ENCODE data around the gene DGCR2.
"Not testable (repeated sequence)": the region's sequence is repeated elsewhere in the genome, so short reads cannot be mapped to it uniquely, and the experiment has no call there.

Gene DGCR2

DNA sequence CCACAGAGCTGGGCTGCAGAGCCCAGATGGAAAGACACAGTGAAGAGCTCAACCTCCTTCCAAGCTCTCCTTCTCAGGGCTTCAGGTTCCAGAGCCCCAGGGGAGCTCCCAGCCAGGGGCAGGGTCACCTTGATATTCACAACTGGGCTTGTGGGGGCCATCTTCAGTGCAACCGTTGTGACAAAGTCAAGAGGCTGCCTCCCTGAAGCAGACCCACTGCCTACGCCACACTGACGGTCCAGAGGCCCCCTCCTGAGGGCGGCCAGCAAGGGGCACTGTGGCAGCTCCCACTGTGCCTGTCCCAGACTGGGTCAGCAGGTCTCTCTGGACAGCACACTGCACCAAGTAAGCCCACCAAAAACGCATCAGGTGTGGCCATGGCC is 84.1 kb downstream of the DGCR2 start:
- DNase-seq: no peak

DNA sequence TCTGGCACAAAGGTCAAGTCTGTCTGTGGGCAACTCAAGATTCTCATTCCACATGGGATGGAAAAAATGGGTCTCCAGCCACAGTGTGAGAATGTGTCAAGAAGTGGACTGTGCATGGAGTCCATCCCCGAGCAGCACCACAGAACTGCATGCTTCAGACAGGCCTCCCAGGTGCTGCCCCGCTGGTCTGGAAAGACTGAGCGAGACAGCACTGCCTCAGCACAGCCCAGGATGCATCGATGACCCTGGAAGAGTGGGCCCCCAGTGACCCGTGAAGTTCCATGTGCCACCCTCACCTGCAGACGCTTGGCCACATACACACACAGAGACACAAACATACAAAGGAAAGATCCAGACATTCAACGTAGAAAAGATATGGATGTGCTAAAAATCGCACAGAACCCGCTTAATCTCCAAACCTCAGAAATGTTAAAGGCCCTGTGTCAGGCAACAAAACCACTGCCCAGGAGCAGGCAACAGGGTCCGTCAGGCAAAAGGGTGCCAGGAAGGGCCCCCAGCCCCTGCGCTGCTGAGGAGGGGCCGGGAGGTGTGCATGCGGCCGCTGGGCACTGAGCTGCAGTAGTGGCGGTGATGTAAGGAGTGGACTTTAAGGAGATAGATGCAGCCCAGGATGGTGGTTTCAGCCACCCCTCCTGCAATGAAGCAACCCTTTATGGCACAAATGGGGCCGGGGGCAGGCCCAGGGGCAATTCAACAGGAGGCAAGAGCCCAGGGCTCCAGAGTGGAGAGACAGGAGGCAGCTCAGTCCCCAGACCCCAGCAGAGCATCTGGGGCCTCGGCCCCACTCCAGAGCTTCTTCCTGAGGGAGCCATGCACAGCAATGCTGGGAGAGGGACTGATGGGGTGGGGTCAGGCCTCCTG is 84.7 kb downstream of the DGCR2 start:
- no peak for DNase-seq

DNA sequence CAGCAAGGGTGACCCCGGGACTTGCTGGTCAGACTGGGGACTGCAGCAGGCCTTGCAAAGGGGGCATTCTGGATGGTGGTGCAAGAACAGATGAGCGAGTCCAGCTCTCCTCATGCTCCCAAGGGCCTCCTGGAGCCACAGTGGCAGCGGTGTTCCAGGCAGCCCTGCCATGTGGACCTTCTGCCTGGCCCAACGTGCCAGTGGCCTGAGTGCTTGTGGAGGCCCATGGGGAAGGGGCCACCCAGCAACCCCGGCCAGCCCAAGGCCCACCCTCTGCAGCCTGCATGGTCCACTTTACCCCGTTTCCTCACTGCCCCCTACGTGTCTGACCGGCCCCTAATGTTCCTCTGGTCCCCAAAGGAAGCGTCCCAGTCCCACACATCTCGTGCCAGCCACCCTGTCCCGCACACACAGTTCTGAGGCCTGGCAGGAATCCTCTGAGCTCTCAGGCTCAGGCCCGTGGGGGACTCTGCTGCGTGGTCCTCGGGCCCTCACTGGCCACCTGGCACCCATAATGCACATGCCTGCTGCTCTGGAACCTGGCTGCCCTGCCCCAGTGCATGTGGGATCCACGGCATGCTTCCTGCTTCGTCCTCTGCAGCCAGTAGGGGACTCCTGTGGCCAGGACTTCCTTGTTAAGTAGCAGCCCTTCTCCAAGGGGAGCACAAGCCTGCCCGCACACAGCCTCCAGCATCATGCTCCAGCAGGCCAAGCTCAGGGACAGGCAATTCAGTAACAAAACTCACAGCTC is 85.5 kb downstream of the DGCR2 start:
- no peak for DNase-seq

DNA sequence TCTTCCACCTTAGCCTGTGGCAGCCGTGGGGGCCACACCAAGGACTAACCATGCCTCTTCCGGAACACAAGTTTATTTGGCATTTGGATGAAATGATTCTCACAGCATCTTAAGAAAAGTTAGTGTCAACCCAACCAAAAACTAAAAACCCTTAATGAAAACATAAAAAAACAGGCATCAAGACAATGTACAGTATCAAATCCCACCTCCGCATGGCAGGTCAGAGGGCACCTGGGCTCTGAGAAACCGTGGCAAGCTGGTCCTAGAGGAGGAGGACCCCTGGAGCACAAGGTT is 86.0 kb downstream of the DGCR2 start:
- DNase-seq: no peak

DNA sequence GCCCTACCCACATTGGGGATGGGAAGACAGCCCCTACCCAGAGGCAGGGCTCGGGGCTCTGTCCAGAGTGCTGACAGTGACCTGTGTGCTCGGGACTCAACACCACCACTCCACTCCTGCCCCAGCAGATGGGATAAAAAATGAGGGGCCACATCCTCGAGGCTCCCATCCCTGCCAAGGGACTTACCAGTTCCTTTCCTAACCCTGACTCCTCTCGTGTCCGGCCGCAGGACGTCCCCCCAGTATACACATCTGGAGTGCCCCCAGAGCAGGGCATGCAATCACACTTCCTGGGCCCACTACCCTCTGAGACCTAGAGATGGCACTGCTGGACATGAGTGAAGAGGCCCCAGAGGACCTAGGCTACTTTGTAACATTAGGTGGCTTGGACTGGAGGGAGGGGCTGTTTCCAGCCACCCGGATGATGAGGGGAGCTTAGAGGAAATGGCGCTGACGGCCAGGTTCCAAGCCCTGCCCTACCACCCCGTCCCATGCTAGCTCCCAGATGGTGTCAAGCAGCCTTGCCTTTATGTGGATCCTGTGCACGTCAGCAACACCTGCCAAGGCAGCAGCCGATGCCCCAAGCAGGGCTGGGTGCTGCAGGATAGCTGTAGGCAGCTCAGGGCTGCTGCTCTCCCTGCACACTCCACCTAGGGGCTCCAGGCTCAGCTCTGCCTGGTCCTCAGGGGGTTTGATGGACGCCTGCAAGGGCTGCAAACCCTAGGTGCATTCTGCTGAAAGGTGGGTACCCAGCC is 86.6 kb downstream of the DGCR2 start:
- DNase-seq: no peak

DNA sequence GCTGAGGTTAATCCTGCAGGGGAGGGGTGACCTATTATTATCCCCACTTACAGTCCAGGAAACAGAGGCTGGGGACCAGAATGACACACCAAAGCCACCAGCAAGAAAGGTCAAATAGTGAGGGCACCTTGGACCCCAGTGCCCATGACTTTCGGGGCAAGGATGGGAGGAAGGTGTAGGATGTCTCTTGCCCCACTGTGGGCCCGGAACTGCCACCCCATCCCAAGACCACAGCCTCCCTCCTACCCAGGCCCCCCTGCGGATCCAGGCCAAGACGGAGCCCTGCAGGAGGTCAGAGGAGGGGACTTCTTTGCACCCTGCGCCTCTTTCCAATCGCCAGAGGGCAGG is 87.1 kb downstream of the DGCR2 start:
- DNase-seq: not testable (repeated sequence)

DNA sequence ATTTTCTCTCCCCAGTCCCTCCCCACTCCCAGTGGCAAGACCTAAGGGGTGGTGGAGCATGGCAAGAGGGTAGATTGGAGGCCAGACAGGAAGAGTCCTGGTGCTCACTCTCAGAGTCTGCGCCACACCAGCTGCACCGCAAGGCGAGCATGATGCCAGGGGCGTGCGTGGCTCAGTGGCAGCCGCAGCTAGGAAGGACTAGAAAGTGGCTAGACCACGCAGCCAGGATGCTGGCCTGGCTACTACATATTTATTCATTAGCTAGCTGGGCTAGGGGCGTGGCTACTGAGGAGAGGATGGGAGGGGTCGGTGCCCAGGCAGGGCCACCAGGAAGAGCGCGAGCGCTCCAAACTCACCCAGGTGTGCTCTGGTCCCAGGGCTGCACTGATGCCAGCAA is 87.5 kb downstream of the DGCR2 start:
- DNase-seq: not testable (repeated sequence)

DNA sequence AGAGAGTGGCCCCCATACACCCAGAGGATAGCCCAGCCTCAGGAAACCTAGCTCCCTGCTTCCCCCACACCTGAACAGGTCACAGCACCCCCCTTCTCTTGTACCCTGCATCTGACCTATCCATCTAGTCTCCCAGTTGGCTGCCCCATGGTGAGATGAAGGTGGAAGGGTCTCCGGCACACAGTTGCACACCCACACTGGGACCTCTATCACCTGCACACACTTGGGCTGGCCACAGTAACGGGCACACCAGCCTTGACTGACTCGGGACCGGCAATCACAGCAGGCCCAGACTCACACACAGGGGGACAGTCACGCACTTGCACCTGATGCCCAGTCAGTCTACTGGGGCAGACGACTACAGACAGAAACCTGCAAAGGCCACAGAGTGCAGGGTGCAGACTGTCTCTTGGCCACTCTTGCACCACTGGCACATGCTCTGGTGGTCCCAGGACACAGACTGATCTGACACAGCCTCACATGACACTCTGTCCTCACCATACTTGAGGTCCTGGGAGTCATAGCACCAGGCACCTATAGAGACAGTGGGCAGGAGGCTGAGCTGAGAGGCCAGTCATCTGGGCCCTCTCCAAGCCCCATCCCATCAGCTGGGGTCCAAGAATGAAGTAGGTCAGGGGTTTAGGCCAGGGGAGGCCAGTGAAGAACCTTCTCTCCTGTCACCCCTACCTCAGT is 88.0 kb downstream of the DGCR2 start:
- not testable (repeated sequence) for DNase-seq

DNA sequence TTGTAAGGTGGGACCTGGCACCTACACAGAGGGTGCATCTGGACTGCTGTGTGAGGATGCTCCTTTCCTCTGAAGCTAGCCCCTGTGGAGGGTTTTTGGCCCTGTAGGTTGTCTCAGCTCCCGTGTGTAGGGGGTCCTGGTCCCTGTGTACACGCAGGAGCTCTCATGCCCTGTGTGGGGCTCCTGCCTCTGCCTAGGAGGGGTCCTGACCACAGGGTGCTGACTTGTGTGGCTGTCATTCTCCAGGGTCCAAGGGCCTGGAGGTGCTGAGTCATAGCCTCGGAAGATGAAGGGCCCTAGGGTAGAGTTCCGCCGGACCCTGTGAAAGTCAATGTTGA is 88.7 kb downstream of the DGCR2 start:
- DNase-seq: not testable (repeated sequence)

DNA sequence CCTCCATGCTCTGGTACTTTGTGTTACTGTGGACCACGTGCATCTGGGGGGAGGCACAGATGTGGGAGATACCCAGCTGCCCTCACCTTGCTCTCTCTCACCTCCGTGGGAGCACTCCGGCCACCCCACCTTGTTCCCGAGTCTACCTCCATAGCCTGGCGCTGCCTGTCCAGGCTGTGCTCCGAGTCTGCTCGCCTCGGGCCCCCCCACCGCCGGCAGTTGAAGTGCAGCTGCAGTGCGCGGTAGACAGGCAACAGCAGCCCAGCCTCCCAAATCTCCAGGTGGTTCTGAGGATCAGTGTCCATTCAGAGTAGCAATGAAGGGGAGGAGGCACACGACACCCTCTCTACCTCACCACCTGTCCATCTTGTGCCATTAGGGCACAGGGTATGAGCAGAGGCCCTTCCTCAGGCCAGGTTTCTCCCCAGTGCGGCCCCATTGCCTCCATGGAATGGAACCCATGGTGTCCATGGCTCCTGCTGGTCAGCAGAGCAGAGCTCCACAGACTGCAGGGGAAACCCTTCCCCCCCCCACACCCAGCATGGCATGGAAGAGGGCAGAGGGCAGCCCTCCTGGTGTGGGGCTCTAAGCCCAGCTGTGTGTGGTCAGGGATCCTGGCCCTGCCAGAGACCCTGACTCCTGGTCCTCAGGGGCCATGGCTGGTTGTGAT is 89.2 kb downstream of the DGCR2 start:
- DNase-seq: not testable (repeated sequence)

DNA sequence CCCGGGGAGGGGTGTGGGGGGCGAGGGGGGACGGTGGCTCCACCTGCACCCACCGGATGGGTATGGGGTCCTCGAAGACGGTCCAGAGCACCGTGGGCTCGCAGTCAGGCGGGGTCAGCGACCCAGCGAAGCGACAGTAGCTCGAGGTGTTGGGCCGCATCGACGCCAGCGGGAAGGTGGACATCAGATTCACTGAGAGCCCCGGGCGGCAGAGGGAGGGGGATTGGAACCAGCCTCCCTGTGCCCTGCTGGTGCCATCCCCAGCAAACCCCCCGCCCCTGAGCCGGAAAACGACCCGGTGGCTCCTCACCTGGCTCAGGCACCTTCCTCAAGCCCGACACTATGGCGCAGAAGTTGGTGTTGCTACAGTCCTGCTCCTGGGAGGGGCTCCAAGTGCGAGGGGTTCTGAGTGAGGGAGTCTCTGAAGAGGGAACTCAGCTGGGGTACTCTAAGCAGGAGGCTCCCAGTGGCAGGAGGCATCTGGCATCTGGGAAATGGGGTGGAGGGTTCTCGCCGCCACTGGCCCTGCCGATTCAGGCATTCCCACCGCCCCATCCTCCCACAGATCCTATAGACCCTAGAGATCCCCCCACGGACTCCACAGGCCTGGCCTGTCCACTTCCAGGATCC is 89.9 kb downstream of the DGCR2 start:
- not testable (repeated sequence) for DNase-seq

DNA sequence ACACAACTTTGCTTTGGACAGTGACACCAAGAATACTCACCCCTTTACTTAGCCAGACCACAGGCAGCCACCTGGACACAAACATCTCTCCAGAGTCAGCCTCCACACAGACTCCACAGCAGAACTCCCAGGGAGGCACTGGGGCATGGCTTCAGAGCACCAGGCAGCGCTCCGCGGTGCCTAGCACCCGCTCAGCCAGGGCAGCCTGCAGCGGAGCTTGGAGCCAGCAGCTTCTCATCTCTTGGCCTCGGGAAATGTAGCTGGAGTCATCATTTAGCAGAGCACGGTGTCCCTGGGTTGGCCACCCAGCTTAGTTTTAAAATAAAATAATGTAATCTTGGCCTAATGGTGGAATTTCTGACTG is 91.3 kb downstream of the DGCR2 start:
- not testable (repeated sequence) for DNase-seq

DNA sequence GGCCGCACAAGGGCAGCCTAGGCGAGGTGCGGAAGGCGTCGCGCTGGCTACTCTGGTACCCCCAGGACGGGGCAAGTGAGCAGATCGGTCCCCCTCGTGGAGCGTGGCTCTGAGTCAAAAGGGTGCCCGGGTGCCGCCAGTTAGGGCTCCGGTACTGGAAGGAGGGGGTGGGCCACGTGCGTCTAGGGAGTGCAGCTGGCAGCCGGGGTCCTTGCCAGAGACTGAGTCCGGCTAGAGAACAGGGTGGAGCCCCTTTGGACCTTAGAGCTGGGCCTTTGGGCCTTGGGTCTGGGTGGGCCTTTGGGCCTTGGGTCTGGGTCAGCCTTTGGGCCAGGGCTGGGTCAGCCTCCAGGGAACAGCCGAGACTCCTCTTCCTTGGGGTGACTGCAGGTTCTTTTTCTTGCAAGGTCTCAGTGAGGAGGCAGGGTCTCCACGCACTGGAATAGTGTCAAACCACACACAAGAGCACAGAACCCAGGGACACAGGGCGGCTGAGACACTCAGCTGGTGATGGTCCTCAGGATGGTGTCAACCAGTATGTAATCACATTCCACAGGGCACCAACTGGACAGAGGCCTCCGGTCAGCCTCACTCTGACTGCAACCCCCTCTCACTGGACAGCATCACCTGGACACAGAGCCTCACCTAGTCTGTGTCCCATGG is 91.9 kb downstream of the DGCR2 start:
- not testable (repeated sequence) for DNase-seq

DNA sequence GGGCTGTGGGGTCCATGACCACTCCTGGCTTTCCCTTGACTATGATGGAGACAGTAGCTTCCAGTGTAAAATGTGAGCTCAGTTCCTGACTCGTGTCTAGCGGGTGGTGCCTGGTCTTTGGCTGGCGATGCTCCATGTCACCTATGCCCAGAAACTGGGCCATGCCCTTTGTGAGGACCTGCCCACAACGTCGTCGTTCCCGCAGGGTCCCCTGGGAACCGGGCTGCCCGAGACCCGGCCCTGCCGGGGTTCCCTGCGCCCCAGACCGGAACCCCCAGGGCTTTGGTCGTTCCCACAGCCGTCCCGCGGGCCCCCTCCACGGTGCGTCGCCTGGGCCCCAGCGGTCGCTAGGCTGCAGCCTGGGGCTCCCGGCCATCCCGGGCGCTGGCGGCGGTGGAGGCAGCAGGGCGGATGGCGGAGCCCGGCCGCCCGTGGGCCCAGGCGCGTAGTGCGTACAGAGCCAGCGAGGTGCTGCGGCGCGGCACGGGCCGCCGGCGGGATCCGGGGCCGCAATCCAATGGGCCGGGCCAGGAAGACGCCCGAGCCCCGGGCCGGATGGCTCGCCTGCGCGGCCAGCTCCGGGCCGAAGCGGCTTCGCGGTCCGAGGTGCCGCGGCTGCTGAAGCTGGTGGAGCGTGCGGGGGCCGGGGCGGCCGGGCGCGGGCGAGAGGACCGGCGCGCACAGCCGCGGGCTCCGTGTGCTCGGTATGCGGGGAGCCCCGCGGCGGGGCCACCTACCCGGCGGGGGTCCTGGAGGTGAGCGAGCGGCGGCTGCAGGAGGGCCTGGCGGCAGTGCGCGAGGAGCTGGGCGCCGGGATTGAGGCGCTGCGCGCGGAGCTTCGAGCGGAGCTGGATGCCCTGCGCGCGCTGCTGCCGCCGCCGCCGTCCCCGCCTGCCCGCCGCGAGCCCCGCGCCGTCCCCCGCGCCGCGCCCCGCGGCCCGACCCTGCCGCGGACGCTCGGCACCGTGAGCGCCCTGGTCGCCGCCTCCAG is 92.8 kb downstream of the DGCR2 start:
- DNase-seq: not testable (repeated sequence)

DNA sequence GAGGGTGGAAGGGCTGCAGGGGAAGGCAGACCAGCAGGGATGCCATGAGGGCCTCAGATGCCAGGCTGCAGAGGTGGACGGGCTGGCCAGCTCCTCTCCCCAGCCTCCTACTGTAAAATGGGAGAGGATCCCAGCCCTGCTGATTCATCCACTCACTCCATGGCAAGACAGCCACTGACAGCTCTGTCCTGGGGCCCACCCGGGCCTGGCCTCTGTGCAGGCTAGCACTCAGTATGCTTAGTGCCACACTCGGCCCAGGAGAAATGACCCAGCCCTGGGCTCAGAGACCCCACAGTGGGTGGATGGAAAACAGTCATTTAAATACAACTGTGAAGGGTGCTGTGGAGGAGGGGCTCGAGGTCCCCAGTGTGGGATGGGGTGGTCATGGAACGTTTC is 94.2 kb downstream of the DGCR2 start:
- DNase-seq: not testable (repeated sequence)

DNA sequence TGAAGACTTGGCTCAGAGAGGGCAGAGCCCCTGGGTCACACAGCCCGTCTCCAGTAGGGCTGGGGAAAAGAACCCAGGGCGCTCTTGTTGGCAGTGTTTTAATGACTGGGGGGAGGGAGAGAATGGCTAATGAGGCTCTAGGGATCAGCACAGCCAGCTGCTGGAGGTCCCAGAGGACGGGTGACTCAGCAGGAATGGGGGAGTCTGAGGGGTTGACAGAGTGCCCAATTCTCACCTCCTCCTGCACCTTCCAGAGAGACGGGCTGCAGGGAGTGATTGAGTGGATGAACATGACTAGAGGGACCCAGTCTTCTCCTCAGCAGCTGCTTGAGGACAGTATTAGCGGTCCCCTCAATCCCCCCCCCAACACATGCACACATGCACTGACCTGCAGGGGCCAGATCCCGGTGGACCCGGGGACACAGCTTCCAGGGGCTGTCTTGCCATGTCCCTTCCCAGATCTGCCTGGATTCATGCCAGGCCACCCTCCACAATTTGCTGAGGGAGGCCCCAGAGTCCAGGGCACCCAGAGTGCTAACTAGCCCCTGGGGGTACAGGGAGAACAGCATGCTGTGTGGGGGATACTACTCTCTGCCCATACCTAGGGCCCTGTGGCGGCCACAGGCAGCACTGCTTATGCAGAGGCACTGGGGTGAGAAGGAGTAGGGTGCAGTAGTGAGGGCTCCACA is 94.7 kb downstream of the DGCR2 start:
- not testable (repeated sequence) for DNase-seq

DNA sequence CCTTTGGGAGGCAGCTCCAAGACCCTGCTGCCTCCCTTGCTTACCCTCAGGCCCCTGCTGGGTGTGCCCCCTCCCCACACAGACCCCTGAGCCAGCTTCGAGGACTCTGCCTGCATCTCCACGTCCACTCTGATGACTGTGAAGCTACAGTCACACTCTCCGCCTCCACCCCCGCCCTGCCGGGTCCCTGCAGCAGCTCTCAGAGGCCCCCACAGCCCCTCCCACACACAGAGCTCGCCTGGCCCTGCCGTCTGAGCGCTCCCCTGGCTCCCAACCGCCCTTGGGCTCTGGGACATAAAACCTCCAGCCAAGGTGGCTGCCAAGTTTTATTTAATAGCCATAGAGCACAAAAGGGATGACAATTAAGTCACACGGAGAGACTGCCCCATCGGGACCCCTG is 96.1 kb downstream of the DGCR2 start:
- not testable (repeated sequence) for DNase-seq

DNA sequence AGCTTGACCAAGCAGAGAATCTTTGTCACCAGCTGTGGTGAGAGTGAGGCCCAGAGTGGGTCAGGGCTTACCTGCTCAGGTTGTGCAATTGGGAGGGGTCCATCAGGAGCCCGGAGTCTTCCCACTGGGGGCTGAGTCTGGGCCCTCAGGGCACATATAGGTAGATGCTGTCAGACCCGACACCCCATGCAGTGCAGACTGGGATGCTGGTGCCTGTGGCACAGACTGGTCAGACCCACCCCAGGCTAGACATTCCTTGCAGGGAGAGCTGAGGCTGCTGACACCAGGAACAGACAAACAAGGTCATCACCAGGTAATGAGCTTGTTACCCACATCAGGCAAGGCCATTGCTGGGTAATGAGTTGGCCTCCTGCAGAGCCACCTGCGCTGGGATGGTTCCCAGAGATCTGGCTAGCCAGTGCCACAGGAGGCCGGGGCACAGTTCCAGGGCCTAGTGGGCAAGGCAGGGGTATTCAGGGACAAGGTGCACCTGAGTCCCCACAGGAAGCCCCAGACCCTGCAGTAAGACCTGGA is 97.2 kb downstream of the DGCR2 start:
- DNase-seq: not testable (repeated sequence)

DNA sequence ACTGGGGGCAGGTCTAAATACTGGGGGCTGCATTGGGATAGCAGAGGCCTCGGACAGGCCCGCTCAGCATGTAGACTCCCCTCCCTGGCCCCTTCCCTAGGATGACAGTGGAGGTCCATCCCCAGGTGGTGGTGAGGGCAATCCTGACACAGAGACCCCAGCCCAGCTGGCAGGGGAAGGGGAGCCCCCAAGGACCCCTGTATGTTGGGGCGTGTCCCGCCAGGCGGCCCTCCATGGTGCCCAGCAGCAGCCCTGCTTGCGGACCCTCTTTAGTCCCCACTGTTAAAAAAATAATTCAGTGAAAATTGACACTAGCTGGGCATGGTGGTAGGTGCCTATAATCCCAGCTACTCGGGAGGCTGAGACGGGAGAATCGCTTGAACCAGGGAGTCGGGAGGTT is 98.3 kb downstream of the DGCR2 start:
- not testable (repeated sequence) for DNase-seq
